ENCODE measurements around the gene RNF150. TPM values are rescaled to one million over a fixed set of nuclear protein-coding genes. Genes with fewer than 3 reads are reported as not detected.

The RNF150 gene
- total and polyA plus RNA-seq, 2 of the 4 experiments (the other 2 are of a cell fraction), result 6.2 to 18.1 TPM

GRCh38 chr4:140871368-140871767, 261.9 kb downstream of the RNF150 start:
- no peak overlapping the region for H3K14ac ChIP-seq (replicated peaks; ENCODE audit: low read depth, low read length)
- H3K56ac ChIP-seq (ENCODE audit: extremely low read depth, insufficient read depth, low read length), result no peak overlapping the region
- H3K23ac ChIP-seq (ENCODE audit: low read depth, low read length), result no peak overlapping the region
- no peak overlapping the region for H3K4me2 ChIP-seq (ENCODE audit: low read depth, low read length)
- no peak overlapping the region for H2BK5ac ChIP-seq (ENCODE audit: low read depth, low read length, poor library complexity, severe bottlenecking)
- CTCF ChIA-PET, result interaction anchor here (1.0 to 1.6 kb wide), 2 partner anchors 13 to 262 kb away, joined by 3 to 5 read pairs; partner anchors contain the start of gene RNF150
- in situ Hi-C loops (cut with MboI; ENCODE audit: low sequenced_read_pairs) (loop anchor here (25.0 kb wide), 1 partner anchor 859 kb away; no protein-coding TSS in a partner anchor), dilution Hi-C loops (cut with HindIII; ENCODE audit: low sequenced_read_pairs, unreplicated experiment) (no loop called here), intact Hi-C loops (cut with micrococcal nuclease) (no loop called here)
- no peaks in the 10 kb centered on the region; the same call in 1 of the 2 replicates for H3K27me3 ChIP-seq (ENCODE audit: control insufficient read depth, insufficient read depth, low read length)
- no peaks in the 10 kb centered on the region for H3K9me1 ChIP-seq (ENCODE audit: insufficient read depth, low read length)
- H4K8ac ChIP-seq (ENCODE audit: low read depth in 2 of 2, low read length in 2 of 2), result no peak overlapping the region
- TF ChIP-seq SMC3 (IDR thresholded peaks at IDR 0.05; ENCODE audit: low read depth, low read length), result no peak
- no peak for TF ChIP-seq MAZ (IDR thresholded peaks at IDR 0.05; ENCODE audit: borderline replicate concordance, low read depth, low read length)
- TF ChIP-seq MAFK (IDR thresholded peaks at IDR 0.05; ENCODE audit: low read depth, low read length), result no peak
- no peak for TF ChIP-seq MXI1 (IDR thresholded peaks at IDR 0.05; ENCODE audit: borderline replicate concordance, low read depth, low read length)
- TF ChIP-seq RFX5 (IDR thresholded peaks at IDR 0.05; ENCODE audit: low read depth, low read length), result no peak
- no peak for TF ChIP-seq NFE2L2 (IDR thresholded peaks at IDR 0.05; ENCODE audit: low read depth, low read length)
- TF ChIP-seq RAD21 (IDR thresholded peaks at IDR 0.05; ENCODE audit: low read length), result no peak
- TF ChIP-seq, protein P1, sequence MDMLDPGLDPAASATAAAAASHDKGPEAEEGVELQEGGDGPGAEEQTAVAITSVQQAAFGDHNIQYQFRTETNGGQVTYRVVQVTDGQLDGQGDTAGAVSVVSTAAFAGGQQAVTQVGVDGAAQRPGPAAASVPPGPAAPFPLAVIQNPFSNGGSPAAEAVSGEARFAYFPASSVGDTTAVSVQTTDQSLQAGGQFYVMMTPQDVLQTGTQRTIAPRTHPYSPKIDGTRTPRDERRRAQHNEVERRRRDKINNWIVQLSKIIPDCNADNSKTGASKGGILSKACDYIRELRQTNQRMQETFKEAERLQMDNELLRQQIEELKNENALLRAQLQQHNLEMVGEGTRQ (IDR thresholded peaks at IDR 0.05; ENCODE audit: low read depth, low read length), result no peak
- no peak for TF ChIP-seq POLR2A (IDR thresholded peaks at IDR 0.05; ENCODE audit: low read depth, low read length)
- no peak for TF ChIP-seq BHLHE40 (IDR thresholded peaks at IDR 0.05; ENCODE audit: low read depth, low read length)
- TF ChIP-seq, protein P2, sequence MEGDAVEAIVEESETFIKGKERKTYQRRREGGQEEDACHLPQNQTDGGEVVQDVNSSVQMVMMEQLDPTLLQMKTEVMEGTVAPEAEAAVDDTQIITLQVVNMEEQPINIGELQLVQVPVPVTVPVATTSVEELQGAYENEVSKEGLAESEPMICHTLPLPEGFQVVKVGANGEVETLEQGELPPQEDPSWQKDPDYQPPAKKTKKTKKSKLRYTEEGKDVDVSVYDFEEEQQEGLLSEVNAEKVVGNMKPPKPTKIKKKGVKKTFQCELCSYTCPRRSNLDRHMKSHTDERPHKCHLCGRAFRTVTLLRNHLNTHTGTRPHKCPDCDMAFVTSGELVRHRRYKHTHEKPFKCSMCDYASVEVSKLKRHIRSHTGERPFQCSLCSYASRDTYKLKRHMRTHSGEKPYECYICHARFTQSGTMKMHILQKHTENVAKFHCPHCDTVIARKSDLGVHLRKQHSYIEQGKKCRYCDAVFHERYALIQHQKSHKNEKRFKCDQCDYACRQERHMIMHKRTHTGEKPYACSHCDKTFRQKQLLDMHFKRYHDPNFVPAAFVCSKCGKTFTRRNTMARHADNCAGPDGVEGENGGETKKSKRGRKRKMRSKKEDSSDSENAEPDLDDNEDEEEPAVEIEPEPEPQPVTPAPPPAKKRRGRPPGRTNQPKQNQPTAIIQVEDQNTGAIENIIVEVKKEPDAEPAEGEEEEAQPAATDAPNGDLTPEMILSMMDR (conservative IDR thresholded peaks at IDR 0.05; ENCODE audit: low read depth, low read length), result no peak
- TF ChIP-seq, protein P3, sequence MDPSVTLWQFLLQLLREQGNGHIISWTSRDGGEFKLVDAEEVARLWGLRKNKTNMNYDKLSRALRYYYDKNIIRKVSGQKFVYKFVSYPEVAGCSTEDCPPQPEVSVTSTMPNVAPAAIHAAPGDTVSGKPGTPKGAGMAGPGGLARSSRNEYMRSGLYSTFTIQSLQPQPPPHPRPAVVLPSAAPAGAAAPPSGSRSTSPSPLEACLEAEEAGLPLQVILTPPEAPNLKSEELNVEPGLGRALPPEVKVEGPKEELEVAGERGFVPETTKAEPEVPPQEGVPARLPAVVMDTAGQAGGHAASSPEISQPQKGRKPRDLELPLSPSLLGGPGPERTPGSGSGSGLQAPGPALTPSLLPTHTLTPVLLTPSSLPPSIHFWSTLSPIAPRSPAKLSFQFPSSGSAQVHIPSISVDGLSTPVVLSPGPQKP (IDR thresholded peaks at IDR 0.05; ENCODE audit: borderline replicate concordance, low read depth, low read length), result no peak
- TF ChIP-seq RCOR1 (IDR thresholded peaks at IDR 0.05; ENCODE audit: insufficient replicate concordance, low read length), result no peak
- TF ChIP-seq CEBPB (IDR thresholded peaks at IDR 0.05; ENCODE audit: low read depth, low read length), result no peak
- TF ChIP-seq FOS (IDR thresholded peaks at IDR 0.05; ENCODE audit: low read depth, low read length), result no peak
- POLR2A ChIA-PET (ENCODE audit: unreplicated experiment), result no interaction called here
- no peak overlapping the region for H3K18ac ChIP-seq (ENCODE audit: low read depth, low read length)
- no peak overlapping the region for H3K27ac ChIP-seq (ENCODE audit: insufficient read depth, low read length)
- H3K9me3 ChIP-seq (ENCODE audit: control insufficient read depth, insufficient read depth, low read length), result no peaks in the 10 kb centered on the region
- H4K20me1 ChIP-seq (ENCODE audit: insufficient read depth, low read length), result no peaks in the 10 kb centered on the region
- no peak overlapping the region for H3K4me3 ChIP-seq (ENCODE audit: insufficient read depth, low read depth, low read length)
- no peak overlapping the region for H2AFZ ChIP-seq (replicated peaks; ENCODE audit: low read length, poor library complexity)
- no peaks in the 10 kb centered on the region for H3K36me3 ChIP-seq (ENCODE audit: control insufficient read depth, insufficient read depth, low read length)
- no peak overlapping the region for H3K4ac ChIP-seq (ENCODE audit: low read depth, low read length)
- WGBS, 2 experiments (ENCODE audit: extremely low coverage in 2 of 2, insufficient read length in 1 of 2), result no CpG with 5 or more reads among the region's 1 CpG
- ATAC-seq (ENCODE audit: low read depth) (no peak), DNase-seq (no peak)
- H3K4me1 ChIP-seq (ENCODE audit: control insufficient read depth, insufficient read depth, low read length), result no peaks in the 10 kb centered on the region
- no peak overlapping the region for H3K9ac ChIP-seq (ENCODE audit: low read depth, low read length)
- H3K79me1 ChIP-seq (ENCODE audit: low read depth in 1 of 2, low read length in 2 of 2), result no peaks in the 10 kb centered on the region
- no peak overlapping the region for H4K91ac ChIP-seq (ENCODE audit: insufficient read depth, low read depth, low read length)
- H4K5ac ChIP-seq (ENCODE audit: low read depth, low read length), result no peak overlapping the region
- no TSS peak for BruUV-seq (replicated peaks)
- no peak overlapping the region for H2BK15ac ChIP-seq (ENCODE audit: low read depth, low read length)
- no peak overlapping the region for H2BK120ac ChIP-seq (ENCODE audit: low read depth, low read length)
- H2AK5ac ChIP-seq (ENCODE audit: low read depth, low read length), result no peak overlapping the region
- H2AK9ac ChIP-seq (replicated peaks; ENCODE audit: low read depth, low read length, poor library complexity), result no peak overlapping the region
- no peak overlapping the region for H2BK20ac ChIP-seq (ENCODE audit: low read depth, low read length)
